Superior temporal gyrus (tissue), 1 donor: ENCODE results near the gene SYNPO2.
A peak's percentile ranks its signal among the peaks of the same experiment; 100 is the strongest.
"Not testable (repeated sequence)": the region's sequence is repeated elsewhere in the genome, so short reads cannot be mapped to it uniquely, and the experiment has no call there.

Experiments
- DNase-seq: peaks from one replicate; pipeline ENCODE4 v3.0.0-alpha.2; 2016; ENCODE audit errors: extremely low spot score

SYNPO2 gene

DNA sequence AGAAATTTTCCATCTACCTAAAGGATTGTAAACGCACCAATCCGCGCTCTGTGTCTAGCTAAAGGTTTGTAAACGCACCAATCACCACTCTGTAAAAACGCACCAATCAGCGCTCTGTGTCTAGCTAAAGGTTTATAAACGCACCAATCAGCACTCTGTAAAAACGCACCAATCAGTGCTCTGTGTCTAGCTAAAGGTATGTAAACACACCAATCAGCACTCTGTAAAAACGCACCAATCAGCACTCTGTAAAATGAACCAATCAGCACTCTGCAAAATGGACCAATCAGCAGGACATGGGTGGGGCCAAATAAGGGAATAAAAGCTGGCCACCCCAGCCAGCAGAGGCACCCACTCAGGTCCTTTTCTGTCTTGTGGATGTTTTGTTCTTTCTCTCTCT lies 10.1 kb upstream of the SYNPO2 start:
- DNase-seq, result not testable (repeated sequence)

DNA sequence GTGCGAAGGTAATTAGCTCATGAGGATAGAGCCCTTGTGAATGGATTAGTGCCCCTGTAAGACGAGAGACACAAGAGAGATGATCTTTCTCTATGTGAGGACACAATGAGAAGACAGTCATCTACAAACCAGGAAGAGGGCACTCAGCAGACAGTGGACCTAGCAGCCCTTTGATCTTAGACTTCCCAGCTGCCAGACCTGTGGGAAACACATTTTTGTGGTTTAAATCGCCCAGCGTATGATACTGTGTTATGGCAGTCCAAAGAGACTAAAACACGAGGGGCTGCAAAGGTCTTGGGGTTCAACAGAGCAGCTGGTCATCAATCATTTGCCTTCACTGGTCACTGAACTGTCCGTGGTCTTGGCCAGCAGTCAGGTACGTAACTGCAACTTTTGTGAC lies 9.2 kb upstream of the SYNPO2 start:
- no peak for DNase-seq

DNA sequence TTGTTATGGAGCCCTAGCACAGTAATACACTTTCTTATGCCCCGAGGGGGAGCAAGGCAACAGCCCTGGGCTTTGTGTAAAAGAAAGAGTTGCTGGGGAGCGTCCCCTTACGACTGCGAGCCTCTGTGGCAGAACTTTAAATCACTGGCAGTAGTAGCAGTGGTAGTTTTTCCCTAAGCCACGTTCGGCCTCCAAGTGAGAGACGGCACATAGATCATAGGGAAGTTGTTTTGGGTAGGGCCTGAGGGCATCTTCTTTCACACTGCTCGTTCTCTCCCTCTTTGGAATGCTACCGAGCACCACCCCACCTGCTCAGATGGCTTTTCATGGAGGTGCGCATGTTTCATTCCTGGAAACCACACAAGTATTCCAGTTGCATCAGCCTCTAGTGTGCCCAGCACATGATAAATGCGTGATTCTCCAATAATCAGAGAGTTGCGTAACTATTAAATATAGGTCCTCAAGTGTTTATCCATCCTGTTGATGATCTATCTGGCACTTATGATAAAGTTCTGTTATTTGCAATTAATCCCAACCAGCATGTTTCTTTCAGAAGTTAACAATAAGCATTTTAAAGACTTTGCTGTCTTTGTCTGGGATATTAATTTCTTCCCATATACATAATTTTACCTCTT lies 7.0 kb upstream of the SYNPO2 start:
- DNase-seq, result no peak

DNA sequence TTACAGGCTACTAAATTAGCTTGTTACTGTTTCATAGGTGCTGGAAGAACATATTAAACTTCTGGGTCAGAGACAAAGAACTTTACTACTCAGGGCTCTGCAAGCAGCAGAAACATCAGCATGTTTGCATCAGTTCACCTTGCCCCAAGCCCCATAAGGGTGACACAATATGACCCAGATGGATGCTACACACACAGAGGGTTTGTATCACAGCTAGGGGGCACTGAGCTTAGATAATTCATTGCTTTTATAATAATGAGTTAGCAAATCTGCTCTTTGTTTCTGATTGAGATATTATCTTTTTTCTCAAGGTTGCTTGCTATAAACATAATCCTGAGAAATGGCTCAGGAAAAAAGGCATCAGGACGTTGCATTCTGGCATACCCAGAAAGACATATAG lies 4.8 kb upstream of the SYNPO2 start:
- DNase-seq, result no peak

DNA sequence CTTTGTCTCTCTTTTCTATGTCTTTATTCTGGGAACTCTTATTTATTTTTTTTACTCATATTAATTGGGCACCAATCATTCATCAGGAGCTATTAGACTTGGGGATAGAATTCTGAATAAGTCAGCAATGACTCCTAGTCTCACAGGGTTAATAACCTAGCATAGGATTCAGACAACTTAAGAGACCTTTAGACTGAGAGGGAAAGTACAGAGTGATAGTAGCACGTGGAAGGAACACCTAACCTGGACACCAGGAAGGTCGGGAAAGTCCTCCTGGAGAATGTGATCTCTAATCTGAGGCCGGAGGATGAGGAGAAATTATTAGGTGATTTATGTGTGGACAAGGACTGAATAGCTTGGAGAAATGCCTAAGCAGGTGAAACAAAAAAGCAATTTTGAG lies 3.9 kb upstream of the SYNPO2 start:
- no peak for DNase-seq

DNA sequence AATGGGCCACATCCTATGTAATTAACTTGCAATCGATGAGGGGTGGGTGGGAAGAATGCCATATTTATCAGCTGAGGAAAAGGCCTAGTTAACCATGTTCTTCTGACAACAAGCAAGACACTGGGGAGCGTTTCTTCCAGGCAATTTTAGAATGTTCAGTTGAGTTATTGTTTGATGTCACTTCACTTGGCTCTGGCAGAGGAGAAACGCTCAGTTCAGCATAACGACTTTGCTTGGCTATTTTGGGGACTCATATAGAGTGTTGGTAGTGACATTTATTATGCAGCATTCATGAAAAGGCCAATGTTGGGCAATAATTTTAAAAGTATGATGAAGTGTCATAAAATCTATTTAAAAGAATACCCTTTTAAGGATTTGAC lies 648 bp downstream of the SYNPO2 start:
- DNase-seq, result no peak

DNA sequence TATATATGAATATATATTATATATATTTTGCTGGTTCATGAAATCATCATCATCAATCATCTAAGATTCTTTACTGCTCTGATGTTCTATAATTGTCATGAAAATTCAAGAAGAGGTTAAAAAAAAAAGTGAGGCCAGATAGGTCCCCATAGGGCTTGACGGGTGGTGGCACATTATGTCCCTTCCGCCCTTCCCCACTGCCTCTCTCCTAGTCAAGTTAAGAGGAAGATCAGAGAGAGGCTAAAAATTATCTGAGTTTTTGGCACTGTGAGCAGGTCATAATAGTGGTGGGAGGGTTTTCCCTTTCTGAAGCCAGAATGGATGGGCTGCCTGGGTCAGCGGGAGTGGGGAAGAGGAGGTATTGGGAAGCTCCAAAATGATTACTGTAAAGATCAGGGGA lies 5.4 kb downstream of the SYNPO2 start:
- no peak for DNase-seq

DNA sequence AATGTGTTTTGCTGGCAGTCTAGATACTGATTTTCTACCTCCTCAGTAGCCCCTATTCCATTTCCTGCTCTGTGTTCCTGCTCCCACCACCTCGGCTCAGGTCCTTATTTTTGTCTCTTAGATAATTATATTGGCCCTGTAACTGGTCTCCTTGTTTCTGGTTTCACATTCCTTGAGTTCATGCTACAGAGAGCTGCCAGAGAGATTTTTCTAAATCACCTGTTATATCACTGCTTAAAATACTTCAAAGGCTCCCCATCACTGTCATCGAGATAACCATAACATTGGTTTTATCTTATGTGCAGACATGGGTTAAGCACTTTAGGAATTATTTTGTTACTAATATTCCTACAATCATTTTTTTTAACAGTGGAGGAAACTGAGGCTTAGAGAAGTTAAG lies 9.6 kb downstream of the SYNPO2 start:
- DNase-seq, result no peak

DNA sequence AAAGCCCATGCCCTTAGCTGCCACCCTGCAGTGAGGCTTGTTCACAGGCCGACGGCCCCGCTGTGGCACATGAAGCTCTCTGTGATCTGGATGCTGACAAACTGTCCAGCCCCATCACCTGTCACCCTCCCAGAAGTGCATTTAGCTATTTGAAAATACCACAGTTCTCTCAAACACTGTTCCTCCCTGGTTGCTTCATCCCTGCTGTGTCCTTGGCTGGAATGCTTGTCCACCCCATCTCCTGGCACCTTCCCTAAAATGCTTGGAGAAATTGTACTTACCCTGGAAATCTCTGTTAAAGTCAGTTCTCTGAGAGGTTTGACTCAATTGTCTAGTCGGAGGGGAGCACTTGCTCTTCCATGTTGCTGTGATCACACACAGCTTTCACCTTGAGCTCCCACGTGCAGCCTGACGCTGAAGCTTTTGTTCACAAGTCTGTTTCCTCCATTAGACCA lies 10.1 kb downstream of the SYNPO2 start:
- no peak for DNase-seq

DNA sequence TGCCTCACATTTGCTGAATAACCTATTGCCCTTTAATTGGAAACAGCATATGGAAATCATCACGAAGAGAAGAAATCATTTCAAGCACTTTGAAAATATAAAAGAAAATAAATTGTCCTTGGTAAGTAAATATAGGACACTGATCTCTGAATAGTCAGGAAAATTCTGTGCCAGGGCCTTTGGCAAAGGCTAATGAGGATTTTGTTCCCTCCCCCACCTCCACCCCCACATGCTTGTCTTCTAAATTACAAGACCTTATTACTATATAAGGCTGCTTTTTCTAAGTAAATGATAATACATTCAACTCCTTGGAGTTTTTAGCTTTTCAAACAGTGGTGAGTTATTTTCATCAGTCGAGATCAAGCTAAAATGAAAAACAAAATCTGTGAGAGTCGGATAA lies 15.8 kb downstream of the SYNPO2 start:
- no peak for DNase-seq

DNA sequence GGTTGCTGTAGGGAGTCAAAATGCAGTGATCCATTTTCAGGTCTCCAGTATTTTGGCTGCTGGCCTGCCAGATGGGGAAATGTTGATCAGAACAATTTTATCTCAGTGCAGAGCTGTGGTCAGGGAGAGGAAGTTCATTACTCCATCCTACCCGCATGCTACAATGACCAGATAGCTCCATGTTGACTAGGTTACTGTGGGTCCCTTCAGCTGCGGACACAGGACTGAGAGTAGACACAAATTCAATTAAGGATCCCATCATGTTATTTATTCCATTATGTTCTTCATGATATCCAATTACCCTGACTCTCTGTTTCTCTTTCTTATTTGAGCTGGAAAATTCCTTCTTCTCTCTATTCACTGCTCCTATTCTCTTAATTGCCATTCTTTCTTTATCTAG lies 16.3 kb downstream of the SYNPO2 start:
- no peak for DNase-seq

DNA sequence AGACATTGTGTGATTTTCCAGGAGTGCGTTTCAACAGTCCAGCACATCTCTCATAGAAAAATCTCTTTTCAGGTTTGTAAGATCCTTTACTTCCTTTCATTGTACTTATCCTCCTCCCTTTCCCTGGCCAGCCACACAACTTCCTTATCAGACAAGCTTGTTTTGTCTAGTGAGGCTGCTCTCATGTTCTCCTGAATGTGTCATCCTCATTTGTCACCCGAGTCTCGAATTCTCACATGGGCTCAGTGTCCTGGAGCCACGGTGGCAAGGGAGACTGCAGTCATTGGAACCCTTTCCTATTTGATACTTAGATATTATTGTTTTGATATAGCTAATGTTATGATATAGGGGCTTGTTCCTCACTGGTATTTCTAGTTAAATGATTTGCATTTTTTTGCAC lies 16.9 kb downstream of the SYNPO2 start:
- DNase-seq, result no peak

DNA sequence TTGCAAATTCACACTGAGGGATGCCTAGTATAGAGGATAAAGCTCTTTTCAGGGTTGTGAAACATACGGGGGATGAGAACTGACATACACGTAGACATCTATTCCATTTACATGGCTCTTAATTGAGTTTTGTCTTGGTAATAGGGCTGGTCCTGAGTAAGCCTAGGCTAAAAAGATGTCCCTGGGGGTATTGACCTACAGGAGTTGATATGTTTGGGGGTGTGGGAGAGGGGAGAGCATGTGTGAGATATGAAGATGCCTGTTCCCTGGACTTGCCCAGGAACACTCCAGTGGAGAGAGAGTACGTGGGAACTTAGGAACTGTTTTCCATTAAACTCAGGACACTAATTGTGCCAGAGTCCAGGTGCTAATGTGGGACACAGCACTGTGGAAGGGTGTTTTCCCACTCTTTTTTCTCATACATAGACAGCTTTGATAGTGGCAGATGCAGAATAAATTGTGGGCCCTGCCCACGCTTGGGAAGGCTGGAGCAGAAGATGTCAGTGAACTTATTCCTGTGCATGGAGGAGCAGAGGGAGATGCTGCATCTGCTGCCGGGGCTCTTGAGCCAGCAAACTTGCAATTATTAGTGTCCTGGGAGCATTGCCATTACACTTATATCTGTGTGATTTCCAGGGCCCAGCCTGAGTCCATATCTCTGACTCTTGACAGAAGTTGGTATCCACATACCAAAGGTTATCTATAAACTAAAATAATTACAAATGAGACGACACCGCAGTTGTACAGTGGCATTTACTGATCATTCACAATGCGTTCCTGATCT lies 20.7 kb downstream of the SYNPO2 start:
- DNase-seq, result no peak

DNA sequence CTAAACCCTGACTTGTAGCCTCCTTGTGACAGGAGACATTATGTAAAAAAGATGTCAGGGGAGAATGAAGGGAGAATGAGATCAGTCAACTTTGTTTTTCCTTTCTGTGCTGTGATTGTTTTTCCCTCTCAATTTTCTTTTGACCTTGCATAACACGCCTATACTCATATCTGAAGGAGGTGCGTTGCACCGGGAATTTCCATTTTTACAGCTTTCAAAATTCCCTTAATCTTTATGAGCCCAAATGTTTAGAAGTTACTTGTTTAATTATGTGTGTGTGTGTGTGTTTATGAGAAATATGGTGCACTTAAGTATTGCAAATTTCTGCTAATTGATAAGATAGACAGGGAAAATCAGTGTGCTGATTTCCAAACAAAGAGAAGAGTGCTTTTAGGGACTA lies 21.6 kb downstream of the SYNPO2 start:
- no peak for DNase-seq

DNA sequence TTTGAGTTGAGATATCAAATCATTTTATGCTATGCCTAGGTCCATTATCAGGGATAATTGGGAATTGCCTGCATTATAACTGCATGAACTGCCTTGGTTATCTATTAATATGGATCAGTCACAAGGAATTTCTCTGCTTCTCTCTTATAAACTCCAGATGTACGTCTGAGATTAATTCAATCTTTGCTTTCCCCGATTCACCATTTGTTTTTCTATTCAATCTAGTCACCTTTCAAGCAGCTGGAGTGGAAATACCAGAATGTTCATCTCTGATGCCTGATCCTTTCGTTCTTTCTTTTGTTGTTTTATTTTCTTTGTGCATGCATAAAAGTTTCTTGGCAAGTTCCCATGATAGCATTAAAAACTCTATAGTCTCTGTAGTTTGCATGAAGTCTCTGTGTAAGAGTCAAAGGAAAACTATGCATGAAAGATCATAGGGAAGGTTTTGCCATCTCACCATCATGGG lies 22.6 kb downstream of the SYNPO2 start:
- no peak for DNase-seq

DNA sequence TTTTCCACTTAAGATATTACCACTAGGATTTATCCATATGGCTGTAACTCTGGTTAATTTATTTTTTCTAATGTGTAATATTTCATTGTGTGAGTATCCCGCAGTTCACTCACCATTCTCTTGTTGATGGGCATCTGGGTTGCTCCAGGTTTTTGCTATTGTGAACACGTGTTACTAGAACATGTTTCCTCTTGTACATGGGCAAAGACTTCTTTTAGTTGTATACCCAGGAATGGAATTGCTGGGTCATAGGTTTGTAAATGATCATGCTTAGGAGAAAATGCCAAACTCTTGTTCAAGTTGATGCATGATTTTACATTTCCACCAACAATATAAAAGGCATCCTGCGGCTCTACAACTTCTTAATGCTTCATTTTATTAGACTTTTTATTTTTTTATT lies 26.8 kb downstream of the SYNPO2 start:
- DNase-seq, result no peak

DNA sequence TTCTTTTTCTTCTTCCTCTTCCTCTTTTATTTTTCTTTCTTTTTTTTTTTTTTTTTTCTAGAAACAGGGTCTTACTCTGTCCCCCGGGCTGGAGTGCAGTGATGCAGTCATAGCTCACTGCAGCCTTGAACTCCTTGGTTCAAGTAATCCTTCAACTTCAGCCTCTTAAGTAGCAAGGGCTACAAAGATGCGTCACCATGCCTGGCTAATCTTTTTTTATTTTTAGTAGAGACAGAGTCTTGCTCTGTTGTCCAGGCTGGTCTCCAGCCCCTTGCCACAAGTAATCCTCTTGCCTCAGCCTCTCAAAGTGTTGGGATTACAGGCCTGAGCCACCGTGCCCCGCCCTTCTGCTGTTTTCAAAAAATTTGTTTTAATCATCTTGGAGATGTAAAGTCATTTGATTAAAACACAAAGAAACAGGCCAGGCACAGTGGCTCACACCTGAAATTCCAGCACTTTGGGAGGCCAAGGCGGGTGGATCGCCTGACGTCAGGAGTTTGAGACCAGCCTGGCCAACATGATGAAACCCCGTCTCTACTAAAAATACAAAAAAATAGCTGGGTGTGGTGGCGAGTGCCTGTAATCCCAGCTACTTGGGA lies 28.1 kb downstream of the SYNPO2 start:
- no peak for DNase-seq

DNA sequence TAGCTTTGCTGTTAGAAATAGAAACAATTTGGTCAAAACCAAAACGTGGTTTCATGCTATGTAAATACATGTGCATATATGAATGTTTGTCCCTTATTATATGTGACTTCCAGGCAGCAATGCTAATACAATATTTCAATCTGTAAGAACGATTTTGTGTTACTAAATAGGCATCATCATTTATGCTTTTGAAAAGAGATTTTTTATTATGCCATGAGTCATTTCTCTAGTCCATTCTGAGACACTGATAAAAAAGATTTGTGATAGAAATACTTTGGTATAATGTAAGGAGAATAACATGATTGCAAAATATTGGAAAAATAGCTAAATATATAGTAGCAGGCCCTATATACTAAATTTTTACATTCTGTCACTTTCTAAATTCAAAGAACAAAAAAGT lies 28.9 kb downstream of the SYNPO2 start:
- DNase-seq, result no peak

DNA sequence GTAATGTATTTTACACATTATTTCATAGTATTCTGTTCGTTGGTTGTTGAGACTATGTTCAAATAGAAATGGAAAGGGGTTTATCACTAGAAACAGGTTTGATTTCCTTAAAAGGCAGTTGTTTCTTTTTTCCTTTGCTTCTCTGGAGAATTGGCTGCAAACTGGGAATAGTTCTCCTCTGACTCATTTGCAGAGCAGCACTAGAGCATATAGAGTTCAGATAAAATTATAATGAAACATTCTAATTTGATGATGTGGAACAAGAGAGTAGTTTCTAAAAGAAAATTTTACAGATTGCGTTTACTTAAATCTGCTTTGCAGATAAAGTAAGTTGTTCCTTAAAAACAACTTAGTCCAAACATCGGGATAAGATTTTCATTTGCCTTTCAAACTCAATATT lies 29.7 kb downstream of the SYNPO2 start:
- DNase-seq, result no peak

DNA sequence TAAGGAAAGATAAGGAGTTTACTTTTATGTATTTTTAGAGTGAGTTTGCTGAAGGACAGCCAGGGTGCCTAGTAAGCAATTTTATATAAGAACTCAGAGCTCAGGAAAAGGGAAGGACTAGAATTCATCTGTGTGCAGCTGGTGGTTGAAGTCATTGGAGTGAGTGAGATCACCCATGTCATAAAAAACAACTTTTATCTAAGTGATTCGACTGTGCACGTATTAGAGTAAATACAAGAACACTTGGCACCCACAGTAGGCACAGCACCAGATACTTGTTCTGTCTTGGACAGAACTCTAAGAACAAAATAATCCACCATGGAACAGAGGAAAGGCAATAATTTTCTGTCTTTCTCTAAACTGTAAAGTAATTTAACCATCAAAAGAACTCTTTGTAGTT lies 31.6 kb downstream of the SYNPO2 start:
- no peak for DNase-seq

DNA sequence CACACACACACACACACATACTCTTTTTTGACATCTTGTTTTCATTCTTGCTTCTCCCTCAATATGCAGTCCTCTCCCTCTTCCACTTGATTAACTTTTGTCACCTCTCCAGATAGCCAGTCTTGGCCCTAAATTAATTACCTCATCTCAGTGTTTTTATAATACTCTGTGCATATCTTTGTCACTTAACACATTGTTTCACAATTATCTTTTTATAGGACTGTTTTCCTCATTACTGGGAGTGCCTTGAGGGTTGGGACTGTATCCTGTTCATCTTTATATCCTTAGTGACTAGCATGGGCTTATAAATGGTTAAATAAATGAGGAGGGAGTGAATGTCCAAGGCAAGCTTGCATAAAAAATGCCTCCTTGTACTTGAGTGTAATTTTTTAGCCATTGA lies 33.1 kb downstream of the SYNPO2 start:
- no peak for DNase-seq

DNA sequence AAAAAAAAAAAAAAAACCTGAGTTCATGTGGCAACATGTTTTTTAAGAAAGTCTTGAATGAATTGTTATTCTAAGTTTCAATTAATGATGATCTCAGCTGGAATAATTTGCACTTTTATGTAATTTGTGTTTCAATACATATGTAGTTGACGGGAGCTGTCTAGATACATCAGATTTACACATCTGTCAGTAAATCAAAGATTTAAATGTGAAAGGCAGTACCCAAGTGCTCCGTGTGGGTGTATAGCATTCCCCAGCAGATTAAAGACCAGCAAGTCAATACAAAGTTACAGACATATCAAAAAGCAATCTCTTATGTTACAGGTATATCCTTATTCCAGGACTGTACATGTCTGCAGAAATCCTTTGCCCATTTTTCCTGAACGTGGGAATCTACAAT lies 35.2 kb downstream of the SYNPO2 start:
- no peak for DNase-seq

DNA sequence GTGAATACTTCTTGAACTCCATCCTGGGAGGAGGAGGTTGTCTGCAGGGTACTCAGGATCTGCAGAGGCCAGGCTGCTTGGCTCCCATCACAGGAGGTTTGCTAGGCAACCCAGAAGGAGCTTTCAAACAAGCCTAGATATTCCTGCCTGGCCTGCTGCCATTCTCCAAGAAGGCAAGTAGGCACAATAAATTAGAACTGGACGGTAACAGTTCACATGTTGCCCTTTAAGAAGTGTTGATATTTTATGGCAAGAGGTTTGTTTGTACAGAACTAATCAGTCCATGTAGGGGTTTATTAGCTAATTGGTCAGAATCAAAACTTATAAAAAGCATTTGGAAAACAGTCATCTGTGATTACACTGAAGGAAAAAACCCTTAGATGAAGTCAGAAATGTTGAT lies 39.3 kb downstream of the SYNPO2 start:
- peak; percentile 40 for DNase-seq
